GM21723 (cell line): Measurements from ENCODE around the gene GTSE1.

Experiments
- ATAC-seq: cut with Tn5 transposase; IDR thresholded peaks from one replicate; pipeline ENCODE4 v1.9.1; 2021; ENCODE audit warnings: mild to moderate bottlenecking, moderate library complexity; ENCODE audit not compliant: unreplicated experiment

GTSE1 gene

GRCh38 chr22:46274381-46274780, 22.3 kb upstream of the GTSE1 start:
- no peak for ATAC-seq

- ATAC-seq, result no peak
Measured at GRCh38 chr22:46275455-46276122, 21.1 kb upstream of the GTSE1 start.

- ATAC-seq, result no peak
Measured at GRCh38 chr22:46276563-46276962, 20.1 kb upstream of the GTSE1 start.

GRCh38 chr22:46278656-46279645, 17.7 kb upstream of the GTSE1 start:
- no peak for ATAC-seq

- ATAC-seq, result no peak
Measured at GRCh38 chr22:46280063-46280817, 16.4 kb upstream of the GTSE1 start.

GRCh38 chr22:46280999-46281623, 15.6 kb upstream of the GTSE1 start:
- no peak for ATAC-seq

- no peak for ATAC-seq
Measured at GRCh38 chr22:46281866-46282678, 14.6 kb upstream of the GTSE1 start.

GRCh38 chr22:46286006-46286405, 10.7 kb upstream of the GTSE1 start:
- no peak for ATAC-seq

- ATAC-seq, result no peak
Measured at GRCh38 chr22:46286941-46287872, 9.5 kb upstream of the GTSE1 start.

- peak; percentile 85 for ATAC-seq
Measured at GRCh38 chr22:46287873-46288751, 8.6 kb upstream of the GTSE1 start.

GRCh38 chr22:46288846-46289243, 7.8 kb upstream of the GTSE1 start:
- no peak for ATAC-seq

GRCh38 chr22:46289244-46289891, 7.3 kb upstream of the GTSE1 start:
- ATAC-seq, result no peak

- no peak for ATAC-seq
Measured at GRCh38 chr22:46290121-46290842, 6.4 kb upstream of the GTSE1 start.

GRCh38 chr22:46290843-46291785, 5.6 kb upstream of the GTSE1 start:
- no peak for ATAC-seq

- ATAC-seq, result no peak
Measured at GRCh38 chr22:46292173-46292572, 4.5 kb upstream of the GTSE1 start.

GRCh38 chr22:46292732-46293131, 3.9 kb upstream of the GTSE1 start:
- ATAC-seq, result no peak
